Pancreas (tissue), 10 donors: ENCODE data around the gene TNFAIP3. TPM values are rescaled to one million over a fixed set of nuclear protein-coding genes. Genes with fewer than 3 reads are reported as not detected.

ENCODE experiments used
- ATAC-seq, 4 donors: fragments of 200-7000 bp; cut with Tn5 transposase; one replicate each; pipeline versions ENCODE4 v1.8.0 to v1.9.1; 2020; ENCODE audit warnings: mild to moderate bottlenecking in 4 of 4, moderate library complexity in 4 of 4
- DNase-seq, 6 donors: peaks; one replicate each; pipeline ENCODE4 v3.0.0-alpha.2; 2020
- FAIRE-seq: peaks from 2 replicates; lab custom pipeline; 2012; peaks lifted over from hg19 to GRCh38; lab: Jason Lieb, UNC
- H3K27ac ChIP-seq, 4 donors: fragments of 200-600 bp; sonication (generic); 1 replicate in 3 of 4; 2 replicates in 1 of 4; pipeline versions ENCODE4 v1.5.0 to v1.8.0; 2020
- H3K27me3 ChIP-seq, 4 donors: fragments of 200-600 bp; one replicate each; pipeline ENCODE4 v1.8.0; 2021
- H3K36me3 ChIP-seq, 3 donors: fragments of 200-600 bp; sonication (generic) in 1 of 3; one replicate each; pipeline versions ENCODE4 v1.5.0 to v1.8.0; 2020 to 2021
- H3K4me1 ChIP-seq, 3 donors: fragments of 200-600 bp; one replicate each; pipeline ENCODE4 v1.8.0; 2021
- H3K4me3 ChIP-seq, 4 donors: fragments of 200-600 bp; sonication (generic) in 2 of 4; one replicate each; pipeline versions ENCODE4 v1.5.0 to v1.8.0; 2020 to 2021
- H3K9me3 ChIP-seq, 4 donors: fragments of 200-600 bp; one replicate each; pipeline ENCODE4 v1.8.0; 2021
- WGBS, 2 donors: extraction: QIAGEN DNeasy Blood & Tissue Kit; methylation state at CpG; one replicate each; pipeline ENCODE4 v1.1.7; 2013; 5-methylcytosine and 5-hydroxymethylcytosine counted together
- intact Hi-C, 3 donors: fragments of 100-400 bp; cut with DNase I; formaldehyde crosslinking; loops; one replicate each; pipeline versions ENCODE4 v1.11.1 to v1.14.2; 2022
- polyA plus RNA-seq, 2 donors: library from polyadenylated mRNA; stranded (reverse); fragments of 200-250 nt; gene quantifications; one replicate each; pipeline ENCODE4 v1.2.3, GENCODE V29; 2013
- total RNA-seq, 6 donors: library from RNA; stranded (reverse); fragmentation: NEBNext Ultra II Directional in 4 of 6; extraction: Animal tissue kit (Norgen Biotek cat#: 25700) in 4 of 6; gene quantifications; one replicate each; pipeline versions ENCODE4 v1.2.1 to v1.2.4, GENCODE V29; 2021 to 2023
- TF ChIP-seq, protein P1 (sequence below), 4 donors: fragments of 200-600 bp; sonication (generic) in 3 of 4; IDR thresholded peaks; one replicate each; pipeline versions ENCODE4 v1.5.0 to v1.8.0; 2021; ENCODE audit warnings: antibody characterized with exemption in 4 of 4
- donor health status: healthy with polysubstance abuse.
- donor health status: DM: no; HTN: no; CAD: no; lungs with moderate emphysema.
- donor health status: DM: no; HTN: no; CAD: no.
- donor health status: control.
- donor health status: control.
- donor health status: Bipolar disorder and iron deficiency.
- donor health status: DM: yes; HTN: yes; CAD: no.
- donor health status: DM: no; HTN: no; CAD: no.
- donor health status: DM: no; HTN: no; CAD: no.
- donor health status: DM: yes; HTN: yes; CAD: no.

TNFAIP3 gene
- total and polyA plus RNA-seq, 8 donors = 9.3 to 59.2 (median 14.2) TPM

- WGBS, 2 donors = 77 to 95% methylated on average over 3 of the region's 3 CpGs
- peak overlapping the region in 2 of 4 donors; percentile 6 to 65 for H3K27ac ChIP-seq
- H3K4me3 ChIP-seq = peak overlapping the region in 1 of 4 donors; percentile 93
- peaks cover 0 to 6% (median 0%) of the 10 kb centered on the region in 3 donors for H3K36me3 ChIP-seq
- H3K9me3 ChIP-seq = no peaks in the 10 kb centered on the region
- intact Hi-C loops = loop anchor here in 1 of 3 donors (5.0 to 10.0 kb wide), 3 partner anchors 55 to 162 kb away; no protein-coding TSS in a partner anchor
- ATAC-seq (no peak), DNase-seq (no peak), FAIRE-seq (no peak)
- no peaks in the 10 kb centered on the region for H3K27me3 ChIP-seq
- H3K4me1 ChIP-seq = peaks cover 0 to 33% (median 9%) of the 10 kb centered on the region in 3 donors
- TF ChIP-seq, protein P1, sequence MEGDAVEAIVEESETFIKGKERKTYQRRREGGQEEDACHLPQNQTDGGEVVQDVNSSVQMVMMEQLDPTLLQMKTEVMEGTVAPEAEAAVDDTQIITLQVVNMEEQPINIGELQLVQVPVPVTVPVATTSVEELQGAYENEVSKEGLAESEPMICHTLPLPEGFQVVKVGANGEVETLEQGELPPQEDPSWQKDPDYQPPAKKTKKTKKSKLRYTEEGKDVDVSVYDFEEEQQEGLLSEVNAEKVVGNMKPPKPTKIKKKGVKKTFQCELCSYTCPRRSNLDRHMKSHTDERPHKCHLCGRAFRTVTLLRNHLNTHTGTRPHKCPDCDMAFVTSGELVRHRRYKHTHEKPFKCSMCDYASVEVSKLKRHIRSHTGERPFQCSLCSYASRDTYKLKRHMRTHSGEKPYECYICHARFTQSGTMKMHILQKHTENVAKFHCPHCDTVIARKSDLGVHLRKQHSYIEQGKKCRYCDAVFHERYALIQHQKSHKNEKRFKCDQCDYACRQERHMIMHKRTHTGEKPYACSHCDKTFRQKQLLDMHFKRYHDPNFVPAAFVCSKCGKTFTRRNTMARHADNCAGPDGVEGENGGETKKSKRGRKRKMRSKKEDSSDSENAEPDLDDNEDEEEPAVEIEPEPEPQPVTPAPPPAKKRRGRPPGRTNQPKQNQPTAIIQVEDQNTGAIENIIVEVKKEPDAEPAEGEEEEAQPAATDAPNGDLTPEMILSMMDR (IDR thresholded peaks at IDR 0.05) = no peak
These were observed 2.7 kb downstream of the TNFAIP3 start for GRCh38 chr6:137869549-137870307.

DNA sequence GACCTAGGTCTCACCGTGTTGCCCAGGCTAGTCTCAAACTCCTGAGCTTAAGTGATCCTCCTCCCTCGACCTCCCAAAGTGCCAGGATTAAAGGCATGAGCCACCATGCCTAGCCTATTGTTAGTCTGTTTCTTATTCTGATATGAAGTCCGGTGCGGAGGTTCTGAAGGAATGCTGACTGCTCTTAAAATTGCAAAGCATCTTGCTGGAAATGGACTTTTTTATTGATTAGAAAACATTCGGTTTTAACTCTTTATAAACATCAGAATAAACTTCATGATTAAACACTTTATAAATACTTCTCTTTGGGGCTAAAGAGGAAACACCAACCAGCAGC is 3.2 kb downstream of the TNFAIP3 start:
- H3K27me3 ChIP-seq = no peaks in the 10 kb centered on the region
- intact Hi-C loops = loop anchor here in 1 of 3 donors (10.0 kb wide), 1 partner anchor 55 kb away; no protein-coding TSS in a partner anchor
- FAIRE-seq (no peak), ATAC-seq (no peak), DNase-seq (no peak)
- H3K4me1 ChIP-seq = peaks cover 0 to 33% (median 9%) of the 10 kb centered on the region in 3 donors
- TF ChIP-seq, protein P1 (IDR thresholded peaks at IDR 0.05) = no peak
- H3K27ac ChIP-seq = peak overlapping the region in 2 of 4 donors; percentile 6 to 65
- no peaks in the 10 kb centered on the region for H3K9me3 ChIP-seq
- H3K4me3 ChIP-seq = peak overlapping the region in 1 of 4 donors; percentile 93
- 45 to 53% methylated on average over 5 of the region's 5 CpGs for WGBS, 2 donors
- peaks cover 0 to 12% (median 5%) of the 10 kb centered on the region in 3 donors for H3K36me3 ChIP-seq

DNA sequence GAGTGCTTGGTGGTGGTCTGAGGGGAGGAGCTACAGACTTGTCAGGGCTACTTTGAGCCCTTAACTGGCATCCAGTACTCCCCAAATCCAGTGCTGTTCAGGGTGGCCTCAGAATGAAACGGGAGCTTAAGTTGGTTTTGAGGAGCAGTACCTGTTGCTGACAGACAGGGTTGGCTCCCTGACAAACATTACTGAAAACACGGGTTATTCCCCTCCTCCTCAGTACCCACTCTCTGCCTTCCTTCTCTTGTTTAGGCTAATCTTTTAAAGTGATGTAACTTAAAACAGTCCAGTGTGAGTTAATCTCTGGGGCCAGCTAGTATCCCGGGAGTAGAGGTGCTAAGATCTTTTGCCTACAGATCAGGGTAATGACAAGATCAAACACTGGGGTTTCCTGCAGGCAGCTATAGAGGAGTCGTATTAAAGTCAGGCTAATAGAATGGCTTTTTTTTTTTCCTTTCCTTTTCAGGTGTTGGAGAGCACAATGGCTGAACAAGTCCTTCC is 3.7 kb downstream of the TNFAIP3 start:
- Histone ChIP-seq H3K4me3 (peak overlapping the region in 1 of 4 donors; percentile 93), H3K4me1 (peaks cover 0 to 33% (median 9%) of the 10 kb centered on the region in 3 donors), H3K9me3 (no peaks in the 10 kb centered on the region), H3K36me3 (peaks cover 0 to 17% (median 5%) of the 10 kb centered on the region in 3 donors), H3K27me3 (no peaks in the 10 kb centered on the region), H3K27ac (peak overlapping the region in 2 of 4 donors; percentile 6 to 65)
- intact Hi-C loops = loop anchor here in 1 of 3 donors (10.0 kb wide), 1 partner anchor 54 kb away; no protein-coding TSS in a partner anchor
- ATAC-seq = no peak
- TF ChIP-seq, protein P1 (IDR thresholded peaks at IDR 0.05) = no peak
- no peak for FAIRE-seq
- DNase-seq = no peak
- WGBS, 2 donors = 24 to 31% methylated on average over 4 of the region's 4 CpGs

- Histone ChIP-seq H3K9me3 (no peaks in the 10 kb centered on the region), H3K4me1 (peaks cover 0 to 33% (median 9%) of the 10 kb centered on the region in 3 donors), H3K27me3 (no peaks in the 10 kb centered on the region), H3K36me3 (peaks cover 0 to 22% (median 5%) of the 10 kb centered on the region in 3 donors), H3K4me3 (peak overlapping the region in 1 of 4 donors; percentile 93), H3K27ac (peak overlapping the region in 2 of 4 donors; percentile 6 to 65)
- no peak for FAIRE-seq
- ATAC-seq = no peak
- intact Hi-C loops = loop anchor here in 1 of 3 donors (10.0 kb wide), 1 partner anchor 54 kb away; no protein-coding TSS in a partner anchor
- no peak for DNase-seq
- TF ChIP-seq, protein P1 (IDR thresholded peaks at IDR 0.05) = no peak
- WGBS, 2 donors = 77% methylated on average over 11 of the region's 11 CpGs
These were observed 4.2 kb downstream of the TNFAIP3 start for GRCh38 chr6:137871291-137871690.
